ENCODE data around the gene MTHFSD. TPM values are rescaled to one million over a fixed set of nuclear protein-coding genes. Genes with fewer than 3 reads are reported as not detected.

Gene MTHFSD
- total and polyA plus RNA-seq, 9 donors, result 11.0 to 24.9 (median 21.8) TPM

DNA sequence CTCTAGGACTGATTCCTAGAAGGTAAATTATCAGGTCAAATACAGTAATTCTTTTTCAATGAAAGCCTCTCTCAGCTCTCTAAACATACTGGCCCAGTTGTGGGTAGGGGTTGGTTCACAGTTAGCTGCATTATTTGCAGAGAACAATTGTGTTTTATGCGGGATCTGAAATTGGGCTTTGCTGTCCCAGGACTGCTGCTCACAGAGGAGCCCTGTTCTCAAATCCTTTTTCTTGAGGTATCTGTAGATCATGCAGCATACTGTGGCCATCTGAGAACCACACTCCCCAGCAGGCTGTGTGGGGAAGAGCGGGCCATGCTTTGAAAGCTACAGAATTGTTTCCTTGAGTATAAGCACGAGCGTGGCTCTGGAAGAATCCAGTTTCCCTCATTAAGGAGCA is 17.5 kb downstream of the MTHFSD start:
- Histone ChIP-seq H3K36me3 (no peaks in the 10 kb centered on the region), H3K9me3 (no peaks in the 10 kb centered on the region), H3K4me3 (no peak overlapping the region), H3K4me1 (ENCODE audit: insufficient read depth) (no peaks in the 10 kb centered on the region), H3K27ac (no peak overlapping the region), H3K27me3 (no peaks in the 10 kb centered on the region)
- TF ChIP-seq EP300 (IDR thresholded peaks at IDR 0.05) (no peak), POLR2A (IDR thresholded peaks at IDR 0.05) (no peak)
- TF ChIP-seq, protein P1, sequence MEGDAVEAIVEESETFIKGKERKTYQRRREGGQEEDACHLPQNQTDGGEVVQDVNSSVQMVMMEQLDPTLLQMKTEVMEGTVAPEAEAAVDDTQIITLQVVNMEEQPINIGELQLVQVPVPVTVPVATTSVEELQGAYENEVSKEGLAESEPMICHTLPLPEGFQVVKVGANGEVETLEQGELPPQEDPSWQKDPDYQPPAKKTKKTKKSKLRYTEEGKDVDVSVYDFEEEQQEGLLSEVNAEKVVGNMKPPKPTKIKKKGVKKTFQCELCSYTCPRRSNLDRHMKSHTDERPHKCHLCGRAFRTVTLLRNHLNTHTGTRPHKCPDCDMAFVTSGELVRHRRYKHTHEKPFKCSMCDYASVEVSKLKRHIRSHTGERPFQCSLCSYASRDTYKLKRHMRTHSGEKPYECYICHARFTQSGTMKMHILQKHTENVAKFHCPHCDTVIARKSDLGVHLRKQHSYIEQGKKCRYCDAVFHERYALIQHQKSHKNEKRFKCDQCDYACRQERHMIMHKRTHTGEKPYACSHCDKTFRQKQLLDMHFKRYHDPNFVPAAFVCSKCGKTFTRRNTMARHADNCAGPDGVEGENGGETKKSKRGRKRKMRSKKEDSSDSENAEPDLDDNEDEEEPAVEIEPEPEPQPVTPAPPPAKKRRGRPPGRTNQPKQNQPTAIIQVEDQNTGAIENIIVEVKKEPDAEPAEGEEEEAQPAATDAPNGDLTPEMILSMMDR (IDR thresholded peaks at IDR 0.05), result no peak
- intact Hi-C loops (cut with DNase I), result no loop called here
- DNase-seq, result no peak
- 90 to 95% (median 95%) methylated on average over 4 of the region's 4 CpGs for WGBS, 3 donors

DNA sequence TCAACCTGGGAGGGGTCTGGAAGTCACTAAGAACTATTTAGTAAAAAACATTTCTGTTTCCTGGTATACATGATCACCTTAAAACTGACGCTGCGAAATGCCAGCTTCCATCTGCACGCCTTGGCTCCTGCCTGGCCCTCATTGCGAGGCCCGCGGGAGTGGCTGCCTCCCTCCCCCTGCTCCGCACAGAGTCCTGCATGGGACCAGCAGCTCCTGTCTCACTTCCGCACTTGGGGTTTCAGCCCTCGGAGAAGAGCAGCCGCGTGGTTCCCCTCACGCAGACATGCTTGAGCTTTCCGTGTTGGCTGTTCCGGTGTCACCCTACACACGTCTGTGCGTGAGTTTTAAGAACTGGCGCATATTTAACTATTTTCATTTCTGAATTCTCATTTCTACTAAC is 18.4 kb downstream of the MTHFSD start:
- Histone ChIP-seq H3K27me3 (no peaks in the 10 kb centered on the region), H3K4me1 (ENCODE audit: insufficient read depth) (no peaks in the 10 kb centered on the region), H3K9me3 (no peaks in the 10 kb centered on the region), H3K27ac (no peak overlapping the region), H3K4me3 (no peak overlapping the region), H3K36me3 (no peaks in the 10 kb centered on the region)
- TF ChIP-seq EP300 (IDR thresholded peaks at IDR 0.05), result no peak
- no peak for TF ChIP-seq POLR2A (IDR thresholded peaks at IDR 0.05)
- intact Hi-C loops (cut with DNase I), result no loop called here
- WGBS, 3 donors, result 93 to 94% (median 93%) methylated on average over 17 of the region's 17 CpGs
- no peak for DNase-seq

DNA sequence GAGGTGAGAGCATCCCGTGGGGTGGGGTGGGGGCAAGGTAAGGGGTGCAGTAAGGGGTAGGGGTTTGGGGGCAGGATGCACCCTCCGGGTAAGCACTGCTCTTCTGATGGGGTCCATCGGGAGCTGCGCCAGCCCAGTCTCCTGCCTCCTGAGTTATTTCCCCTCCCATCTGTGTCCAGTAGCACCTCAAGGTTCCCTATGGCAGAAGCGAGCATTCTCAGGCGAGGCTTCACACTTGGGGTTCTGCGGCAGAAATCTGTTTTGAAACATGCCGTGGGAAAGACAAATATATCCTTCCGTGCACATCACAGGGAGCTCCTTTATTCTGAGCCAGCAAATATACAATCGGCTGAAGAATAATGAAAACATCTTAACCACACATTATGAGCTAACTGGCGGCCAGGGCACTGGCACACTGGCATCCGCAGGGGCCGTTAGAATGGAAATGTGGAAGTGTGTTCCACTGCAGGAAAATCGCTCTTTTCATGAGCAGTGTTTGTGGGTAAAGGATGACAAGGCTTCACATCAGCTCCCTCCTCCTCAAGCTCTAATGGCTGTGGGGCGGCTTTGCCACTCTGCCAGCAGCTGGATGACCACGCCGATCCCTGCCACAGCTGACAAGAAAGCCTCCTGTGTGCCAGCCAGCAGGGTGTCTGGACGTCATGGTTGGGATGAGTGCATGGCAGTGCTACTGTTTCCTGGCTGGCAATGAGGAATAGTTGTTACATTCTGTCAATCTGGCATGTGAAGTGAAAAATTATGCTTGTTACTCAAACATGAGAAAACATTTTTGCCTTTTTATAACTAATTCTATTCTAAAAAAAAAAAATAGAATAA is 20.0 kb downstream of the MTHFSD start:
- no peak for DNase-seq
- Histone ChIP-seq H3K27ac (no peak overlapping the region), H3K27me3 (no peaks in the 10 kb centered on the region), H3K9me3 (no peaks in the 10 kb centered on the region), H3K4me3 (no peak overlapping the region), H3K36me3 (no peaks in the 10 kb centered on the region), H3K4me1 (ENCODE audit: insufficient read depth) (peaks cover 5% of the 10 kb centered on the region)
- TF ChIP-seq, protein P1 (IDR thresholded peaks at IDR 0.05), result no peak
- no peak for TF ChIP-seq EP300 (IDR thresholded peaks at IDR 0.05)
- no peak for TF ChIP-seq POLR2A (IDR thresholded peaks at IDR 0.05)
- 82 to 87% (median 84%) methylated on average over 18 of the region's 18 CpGs for WGBS, 3 donors
- intact Hi-C loops (cut with DNase I), result no loop called here

DNA sequence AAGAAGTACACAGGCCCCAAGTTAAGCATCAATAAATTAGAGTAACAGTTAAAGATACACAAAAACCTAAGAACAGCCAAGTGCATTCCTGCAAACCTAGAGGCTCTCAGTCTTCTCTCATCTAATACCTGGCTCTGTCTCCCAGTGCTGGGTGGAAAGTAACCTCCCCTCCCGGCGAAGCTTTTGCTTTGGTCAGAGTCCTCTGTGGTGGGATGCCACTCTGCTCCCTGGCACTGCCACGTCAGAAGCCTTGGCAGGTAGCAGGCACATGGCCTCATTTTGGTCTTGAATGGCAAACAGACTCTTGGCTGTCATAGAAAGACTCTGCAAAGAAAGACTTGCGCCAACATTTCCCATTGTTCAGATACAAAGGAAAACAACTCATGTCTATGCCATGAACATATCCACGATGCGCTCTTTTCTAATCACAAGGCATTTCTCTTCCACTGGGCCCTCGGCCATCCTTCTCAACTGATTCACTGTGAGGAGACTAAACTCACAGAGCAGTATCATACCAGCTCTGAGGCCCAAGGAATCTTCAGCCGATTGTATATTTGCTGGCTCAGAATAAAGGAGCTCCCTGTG is 21.2 kb downstream of the MTHFSD start:
- H3K4me1 ChIP-seq (ENCODE audit: insufficient read depth), result peaks cover 5% of the 10 kb centered on the region
- no peak for DNase-seq
- no peak for TF ChIP-seq POLR2A (IDR thresholded peaks at IDR 0.05)
- no peak for TF ChIP-seq EP300 (IDR thresholded peaks at IDR 0.05)
- TF ChIP-seq, protein P1 (IDR thresholded peaks at IDR 0.05), result no peak
- WGBS, 3 donors, result 85 to 92% (median 89%) methylated on average over 8 of the region's 8 CpGs
- H3K4me3 ChIP-seq, result no peak overlapping the region
- H3K9me3 ChIP-seq, result no peaks in the 10 kb centered on the region
- H3K27ac ChIP-seq, result no peak overlapping the region
- no peaks in the 10 kb centered on the region for H3K27me3 ChIP-seq
- H3K36me3 ChIP-seq, result no peaks in the 10 kb centered on the region
- intact Hi-C loops (cut with DNase I), result no loop called here

DNA sequence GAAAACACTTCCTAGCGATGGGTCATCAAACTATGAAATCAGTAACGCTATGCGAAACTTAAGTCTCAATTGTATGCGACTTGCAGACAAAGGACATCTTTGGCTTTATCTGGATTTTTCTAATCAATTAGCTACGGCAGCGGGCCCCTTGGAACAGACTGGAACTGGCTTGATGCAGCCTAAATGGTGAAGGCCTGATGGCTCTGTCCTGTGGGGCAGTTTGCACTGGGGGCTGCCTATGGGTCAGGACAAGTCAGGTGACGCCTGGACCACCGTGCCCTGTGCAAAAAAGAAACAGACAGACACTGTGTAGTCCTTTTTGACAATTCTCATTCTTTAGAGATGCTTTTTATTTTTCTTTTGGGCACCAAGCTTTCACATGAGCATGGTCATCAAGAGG is 22.0 kb downstream of the MTHFSD start:
- no peaks in the 10 kb centered on the region for H3K9me3 ChIP-seq
- TF ChIP-seq EP300 (IDR thresholded peaks at IDR 0.05), result no peak
- TF ChIP-seq POLR2A (IDR thresholded peaks at IDR 0.05), result no peak
- TF ChIP-seq, protein P1 (IDR thresholded peaks at IDR 0.05), result no peak
- 93 to 95% (median 93%) methylated on average over 8 of the region's 8 CpGs for WGBS, 3 donors
- H3K27ac ChIP-seq, result no peak overlapping the region
- no peak for DNase-seq
- no peaks in the 10 kb centered on the region for H3K36me3 ChIP-seq
- no peak overlapping the region for H3K4me3 ChIP-seq
- intact Hi-C loops (cut with DNase I), result no loop called here
- H3K4me1 ChIP-seq (ENCODE audit: insufficient read depth), result peaks cover 7% of the 10 kb centered on the region
- H3K27me3 ChIP-seq, result no peaks in the 10 kb centered on the region

All from ovary (tissue), 9 donors.